GM03348 (cell line): ENCODE data around the gene HS2ST1.
"Not testable (repeated sequence)": the region's sequence is repeated elsewhere in the genome, so short reads cannot be mapped to it uniquely, and the experiment has no call there.

Source experiments
- DNase-seq: peaks from one replicate; pipeline ENCODE4 v3.0.0; 2012; ENCODE audit warnings: low spot score

The HS2ST1 gene

DNA sequence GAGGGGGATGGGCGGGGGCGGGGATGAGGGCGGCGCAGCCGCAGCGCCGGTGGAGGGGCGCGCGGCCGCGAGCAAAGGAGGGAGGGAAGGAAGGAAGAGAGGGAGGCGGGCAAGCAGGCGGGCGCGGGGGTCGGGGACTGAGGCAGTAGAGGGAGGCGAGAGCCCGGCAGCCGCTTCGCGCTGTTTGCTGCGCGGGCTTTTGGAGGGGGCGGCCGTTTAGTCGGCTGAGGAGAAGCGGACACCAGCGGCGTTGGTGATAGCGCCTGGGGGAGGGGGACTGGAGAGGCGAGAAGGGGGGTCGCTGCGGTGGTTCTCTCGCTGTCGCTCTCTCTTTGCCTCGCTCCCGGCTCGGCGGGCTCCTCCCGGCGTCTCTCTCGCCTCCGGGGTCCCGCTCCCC lies at the start of gene HS2ST1:
Gene HS2ST1 (plus strand): TSS at position 35 of the 397 bp plus-strand sequence.
- DNase-seq: no peak

DNA sequence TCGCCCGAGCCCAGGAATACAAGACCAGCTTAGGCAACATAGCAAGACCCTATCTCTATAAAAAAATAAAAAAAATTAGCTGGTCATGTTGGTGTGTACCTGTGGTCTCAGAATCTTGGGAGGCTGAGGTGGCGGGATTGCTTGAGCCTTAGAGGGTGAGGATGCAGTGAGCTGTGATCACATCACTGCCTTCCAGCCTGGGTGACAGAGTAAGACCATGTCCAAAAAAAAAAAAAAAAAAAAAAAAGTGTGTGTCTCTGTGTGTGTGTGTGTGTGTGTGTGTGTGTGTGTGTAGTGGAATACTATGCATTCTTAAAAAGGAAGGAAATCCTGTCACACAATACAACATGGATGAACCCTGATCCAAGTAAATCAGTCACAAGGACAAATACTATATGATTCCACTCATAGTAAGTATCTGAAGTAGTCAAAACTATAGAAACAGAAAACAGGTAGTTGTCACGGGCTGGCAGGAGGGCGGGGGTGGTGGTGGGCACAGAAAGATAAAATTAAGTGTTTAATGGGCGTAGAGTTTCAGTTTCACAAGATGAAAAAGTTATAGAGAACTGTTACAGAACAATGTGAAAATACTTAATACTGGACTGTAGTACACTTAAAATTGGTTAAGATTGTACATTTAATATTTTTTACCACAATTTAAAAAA lies 48.3 kb upstream of the HS2ST1 start:
- no peak for DNase-seq

DNA sequence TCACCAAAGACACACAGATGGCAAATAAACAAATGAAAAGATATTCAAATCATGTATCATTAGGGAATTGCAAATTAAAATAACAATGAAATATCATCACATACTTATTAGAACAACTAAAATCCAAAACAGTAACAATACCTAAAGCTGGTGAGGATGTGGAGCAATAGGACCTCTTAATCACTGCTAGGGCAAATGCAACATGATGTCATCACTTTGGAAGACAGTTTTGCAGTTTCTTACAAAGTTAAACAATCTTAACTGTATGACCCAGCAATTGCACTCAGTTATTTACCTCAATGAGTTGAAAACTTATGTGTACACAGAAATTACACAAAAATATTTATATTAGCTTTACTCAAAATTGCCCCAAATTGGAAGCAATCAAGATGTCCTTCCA lies 47.8 kb upstream of the HS2ST1 start:
- DNase-seq: peak; percentile 16

DNA sequence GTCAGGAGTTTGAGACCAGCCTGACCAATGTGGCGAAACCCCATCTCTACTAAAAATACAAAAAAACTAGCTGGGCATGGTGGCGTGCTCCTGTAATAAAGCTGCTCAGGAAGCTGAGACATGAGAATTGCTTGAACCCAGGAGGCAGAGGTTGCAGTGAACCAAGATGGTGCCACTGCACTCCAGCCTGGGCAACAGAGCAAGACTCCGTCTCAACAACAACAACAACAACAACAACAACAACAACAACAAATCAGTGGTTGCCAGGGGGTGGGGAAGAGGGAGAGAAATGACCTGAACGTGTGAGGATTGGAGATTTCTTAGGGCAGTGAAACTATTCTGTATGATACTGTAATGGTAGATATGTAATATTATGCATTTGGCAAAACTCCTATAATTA lies 47.2 kb upstream of the HS2ST1 start:
- not testable (repeated sequence) for DNase-seq

DNA sequence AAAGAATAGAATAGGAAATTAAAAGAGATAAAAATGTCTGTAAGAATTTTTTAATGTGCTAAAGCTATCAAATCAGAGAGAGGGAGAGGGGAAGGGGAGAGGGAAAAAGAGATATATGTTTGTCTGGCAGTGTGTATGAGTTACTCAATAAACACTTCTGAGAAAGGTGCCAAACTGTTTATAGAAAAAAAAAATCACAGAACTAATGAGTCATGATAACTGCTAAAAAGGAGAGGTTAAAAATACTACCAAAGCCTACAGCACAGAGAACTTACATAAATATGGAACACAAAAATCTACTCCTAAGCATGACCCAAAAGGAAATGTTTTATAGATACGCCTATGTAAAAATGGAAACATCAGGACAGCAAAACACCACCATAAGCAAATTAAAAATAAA lies 46.0 kb upstream of the HS2ST1 start:
- no peak for DNase-seq

DNA sequence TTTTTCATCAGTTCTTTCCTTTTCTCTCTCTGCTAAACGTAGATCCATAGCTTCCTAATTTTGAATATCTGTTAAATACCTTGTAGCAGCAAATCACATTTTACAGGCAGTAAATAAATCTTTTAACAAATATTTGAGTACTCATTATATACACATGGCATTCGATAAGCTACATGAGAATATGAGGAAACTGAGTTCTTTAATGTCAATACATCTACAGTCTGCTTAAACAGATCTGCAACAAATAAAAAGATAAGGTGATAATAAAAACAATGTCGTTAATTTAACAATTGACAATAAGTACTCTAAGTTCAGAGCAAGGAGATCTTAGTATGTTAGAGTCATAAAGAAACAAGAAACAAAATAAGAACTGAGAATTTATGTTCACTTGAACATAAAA lies 43.4 kb upstream of the HS2ST1 start:
- DNase-seq: no peak

DNA sequence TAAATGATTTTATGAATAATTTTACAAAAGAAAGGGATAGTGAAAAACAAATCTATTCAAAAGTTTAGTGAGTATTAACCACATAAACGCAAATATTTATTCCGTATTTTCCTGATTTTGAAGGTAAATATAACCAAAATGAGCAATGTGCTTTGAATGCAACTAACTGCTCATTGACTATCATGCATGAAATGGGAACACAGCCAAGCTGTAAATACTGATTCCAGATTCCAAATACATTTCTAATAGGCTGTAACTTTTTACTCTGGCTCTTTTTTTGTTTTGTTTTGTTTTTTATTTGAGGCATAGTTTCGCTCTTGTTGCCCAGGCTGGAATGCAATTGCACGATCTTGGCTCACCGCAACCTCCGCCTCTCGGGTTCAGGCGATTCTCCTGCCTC lies 42.3 kb upstream of the HS2ST1 start:
- no peak for DNase-seq

DNA sequence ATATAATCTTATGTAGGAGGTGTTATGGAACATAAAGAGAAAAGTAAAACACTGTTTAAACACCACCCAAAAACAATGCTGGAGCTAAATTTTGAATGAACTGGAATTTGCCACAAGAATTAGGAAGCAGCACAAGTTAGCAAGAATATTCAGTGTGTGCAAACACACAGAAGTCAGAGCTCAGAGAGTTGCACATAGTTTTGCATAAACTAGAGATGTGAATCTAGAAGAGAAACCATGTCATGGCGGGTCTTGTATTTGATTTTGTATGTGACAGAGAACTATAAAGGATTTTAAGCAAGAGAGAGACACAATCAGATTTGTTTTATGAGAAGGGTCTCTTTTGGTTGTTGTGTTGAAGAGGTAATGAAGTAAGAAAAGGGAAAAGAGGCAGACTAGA lies 38.7 kb upstream of the HS2ST1 start:
- no peak for DNase-seq

DNA sequence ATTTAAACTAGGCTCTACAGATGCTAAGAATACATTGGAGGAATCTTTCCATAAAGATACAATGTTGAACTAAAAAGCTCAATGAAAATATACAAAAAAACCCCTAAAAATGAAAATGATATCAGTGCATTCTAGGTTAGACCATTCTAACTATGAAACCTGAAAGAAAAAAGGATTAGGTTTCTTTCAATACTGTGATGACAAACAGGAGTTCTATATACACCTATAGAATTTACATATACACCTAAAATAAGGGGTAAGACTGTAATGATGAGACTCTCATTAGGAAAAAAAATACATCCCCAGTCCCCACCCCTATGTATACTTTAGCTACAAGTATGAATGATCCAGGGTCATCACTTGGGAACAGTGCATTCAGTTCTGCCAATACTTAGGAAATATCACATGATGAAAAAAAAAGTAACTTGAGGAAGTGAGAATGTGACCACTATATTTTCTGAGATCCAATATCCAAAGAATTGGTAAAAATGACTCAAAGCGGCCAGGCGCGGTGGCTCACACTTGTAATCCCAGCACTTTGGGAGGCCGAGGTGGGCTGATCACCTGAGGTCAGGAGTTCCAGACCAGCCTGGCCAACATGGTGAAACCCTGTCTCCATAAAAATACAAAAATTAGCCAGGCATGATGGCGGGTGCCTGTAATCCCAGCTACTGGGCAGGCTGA lies 26.8 kb upstream of the HS2ST1 start:
- no peak for DNase-seq

DNA sequence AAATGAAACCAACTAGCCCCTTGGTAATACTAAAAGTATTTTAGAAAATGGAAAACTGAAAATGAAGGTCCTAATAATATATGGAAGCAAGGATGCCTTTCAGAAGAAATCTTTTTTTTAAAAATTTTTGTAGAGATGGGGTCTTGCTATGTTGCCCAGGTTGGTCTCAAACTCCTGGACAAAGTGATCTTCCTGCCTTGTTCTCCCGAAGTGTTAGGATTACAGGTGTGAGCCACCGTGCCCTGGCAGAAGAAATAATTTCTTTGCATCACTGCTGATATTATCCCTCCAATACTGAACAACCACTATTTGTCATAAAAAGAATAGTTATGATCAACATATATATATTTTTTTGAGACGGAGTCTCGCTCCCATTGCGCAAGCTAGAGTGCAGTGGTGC lies 26.1 kb upstream of the HS2ST1 start:
- no peak for DNase-seq

DNA sequence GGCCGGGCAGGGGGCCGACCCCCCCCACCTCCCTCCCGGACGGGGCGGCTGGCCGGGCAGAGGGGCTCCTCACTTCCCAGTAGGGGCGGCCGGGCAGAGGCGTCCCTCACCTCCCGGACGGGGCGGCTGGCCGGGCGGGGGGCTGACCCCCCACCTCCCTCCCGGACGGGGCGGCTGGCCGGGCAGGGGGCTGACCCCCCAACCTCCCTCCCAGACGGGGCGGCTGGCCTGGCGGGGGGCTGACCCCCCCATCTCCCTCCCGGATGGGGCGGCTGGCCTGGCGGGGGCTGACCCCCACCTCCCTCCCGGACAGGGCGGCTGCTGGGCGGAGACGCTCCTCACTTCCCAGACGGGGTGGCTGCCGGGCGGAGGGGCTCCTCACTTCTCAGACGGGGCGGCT lies 15.0 kb upstream of the HS2ST1 start:
- not testable (repeated sequence) for DNase-seq

DNA sequence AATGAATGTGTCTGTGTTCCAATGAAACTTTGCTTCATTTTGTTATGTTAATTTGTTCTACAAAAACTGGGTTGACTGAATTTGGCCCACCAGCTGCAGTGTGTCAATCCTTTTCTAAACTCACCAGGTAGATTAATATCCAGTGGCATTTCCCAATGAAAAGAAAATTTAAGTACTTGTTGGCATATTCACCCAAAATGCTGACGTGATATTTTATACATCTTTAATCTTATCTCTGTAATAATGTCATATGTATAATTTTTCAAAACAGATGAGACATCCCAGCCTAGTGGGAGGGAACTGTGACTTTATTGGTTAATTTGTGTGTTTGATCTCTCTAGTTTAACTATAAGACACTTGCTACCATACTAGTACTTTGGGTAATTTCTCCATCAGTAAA lies 8.6 kb upstream of the HS2ST1 start:
- DNase-seq: no peak

DNA sequence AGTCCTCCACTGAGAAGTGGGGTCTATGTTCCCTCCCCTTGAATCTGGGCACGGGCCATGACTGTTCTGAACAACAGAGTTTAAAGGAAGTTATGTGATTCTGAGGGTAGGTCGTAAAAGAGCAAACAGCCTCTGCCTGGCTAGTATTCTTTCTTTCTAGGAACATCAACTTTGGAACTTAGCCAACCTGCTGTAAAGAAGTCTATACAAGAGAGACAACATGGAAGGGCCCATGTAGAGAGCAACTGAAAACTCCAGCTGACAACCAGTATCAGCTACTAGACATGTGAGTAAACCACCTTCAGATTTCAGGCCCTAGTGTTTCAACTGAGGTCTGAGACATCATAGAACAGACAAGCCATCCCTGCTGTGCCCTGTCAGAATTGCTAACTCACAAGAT lies 8.0 kb upstream of the HS2ST1 start:
- no peak for DNase-seq

DNA sequence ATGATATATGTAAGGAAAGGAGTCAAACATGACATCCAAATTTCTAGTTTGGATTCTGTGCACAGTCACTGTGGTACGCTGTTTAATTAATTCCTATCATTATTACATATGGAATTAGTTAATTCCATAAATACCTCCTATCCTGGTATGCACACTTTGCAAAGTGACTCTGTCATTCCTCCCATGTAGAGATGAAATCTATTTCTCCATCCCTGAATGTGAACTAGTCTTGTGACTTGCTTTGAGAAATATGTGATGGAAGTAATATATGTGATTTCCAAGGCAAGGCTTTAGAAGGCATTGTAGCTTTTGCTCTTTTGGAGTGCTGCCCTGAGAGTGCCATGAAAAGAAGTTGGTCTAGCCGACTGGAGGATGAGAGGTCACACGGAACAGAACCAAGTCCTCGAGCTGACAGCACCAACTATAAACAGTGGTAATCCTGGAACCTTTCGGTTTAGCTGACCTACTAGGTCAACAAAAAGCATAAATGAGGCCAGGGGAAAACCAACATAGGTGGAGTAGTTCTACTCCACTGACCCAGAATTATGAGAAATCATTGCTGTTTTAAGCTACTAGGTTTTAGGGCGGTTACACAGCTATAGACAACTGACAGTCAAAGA lies 2.0 kb upstream of the HS2ST1 start:
- DNase-seq: peak; percentile 15

DNA sequence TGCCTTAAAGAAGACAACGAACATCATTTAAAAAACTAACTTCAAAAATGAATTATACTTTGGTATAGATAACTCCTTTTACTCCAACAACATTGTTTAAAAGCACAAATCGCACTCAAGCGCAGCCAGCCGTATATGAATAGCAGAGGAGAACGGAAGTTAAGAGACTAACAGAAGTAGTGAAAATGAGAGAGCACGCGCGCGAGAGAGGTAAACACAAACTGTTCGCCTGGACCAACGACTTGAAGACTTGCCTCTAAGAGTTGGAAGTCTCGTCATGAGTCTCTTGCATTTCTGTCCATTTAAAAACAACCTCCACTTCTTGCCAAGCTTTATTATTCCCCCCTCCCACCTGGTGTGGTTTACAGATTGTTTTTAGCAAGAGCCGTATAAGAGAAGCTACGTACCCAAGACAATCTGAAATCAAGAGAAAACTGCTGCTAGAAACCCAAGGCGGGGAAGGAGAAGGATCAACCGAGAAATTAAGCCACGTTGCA lies 988 bp upstream of the HS2ST1 start:
- peak; percentile 27 for DNase-seq

DNA sequence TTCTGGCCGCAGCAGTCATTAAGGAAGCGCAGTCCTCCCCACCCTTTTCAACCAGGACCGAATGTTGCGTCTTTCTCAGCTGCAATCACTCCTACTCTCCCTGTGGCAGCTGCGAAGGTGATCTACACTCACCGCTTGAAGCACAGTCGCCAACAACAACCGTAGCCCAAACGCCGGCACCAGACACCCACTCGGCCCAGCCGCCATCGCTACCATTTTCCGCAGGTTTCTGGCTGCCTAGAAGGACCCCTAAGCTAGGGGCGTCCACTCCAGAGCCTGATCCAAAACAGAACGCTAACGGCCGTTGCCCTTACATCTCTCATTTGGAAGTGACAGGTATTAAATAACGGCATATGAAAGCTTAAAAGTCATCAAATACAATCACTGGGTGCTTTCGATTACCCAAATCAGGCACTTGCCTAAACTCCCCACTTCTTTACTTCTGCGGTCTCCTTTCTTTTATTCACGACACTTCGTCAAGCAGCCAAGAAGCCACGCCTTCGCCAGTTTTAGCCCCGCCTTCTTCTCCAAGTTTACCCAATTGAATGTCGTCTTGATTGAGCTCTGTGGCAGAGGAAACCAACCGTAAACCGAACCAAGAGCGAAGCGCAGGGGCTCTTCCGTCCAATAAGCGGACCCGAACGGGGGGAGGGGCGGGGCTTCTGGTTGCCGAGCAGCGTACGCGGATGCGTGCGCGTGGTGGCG lies 387 bp upstream of the HS2ST1 start, which contains the start of gene SELENOF:
Gene SELENOF (minus strand): TSS at position 231 of the 705 bp plus-strand sequence. CDS start 15 bp downstream, at position 216.
- DNase-seq: peak; percentile 98

DNA sequence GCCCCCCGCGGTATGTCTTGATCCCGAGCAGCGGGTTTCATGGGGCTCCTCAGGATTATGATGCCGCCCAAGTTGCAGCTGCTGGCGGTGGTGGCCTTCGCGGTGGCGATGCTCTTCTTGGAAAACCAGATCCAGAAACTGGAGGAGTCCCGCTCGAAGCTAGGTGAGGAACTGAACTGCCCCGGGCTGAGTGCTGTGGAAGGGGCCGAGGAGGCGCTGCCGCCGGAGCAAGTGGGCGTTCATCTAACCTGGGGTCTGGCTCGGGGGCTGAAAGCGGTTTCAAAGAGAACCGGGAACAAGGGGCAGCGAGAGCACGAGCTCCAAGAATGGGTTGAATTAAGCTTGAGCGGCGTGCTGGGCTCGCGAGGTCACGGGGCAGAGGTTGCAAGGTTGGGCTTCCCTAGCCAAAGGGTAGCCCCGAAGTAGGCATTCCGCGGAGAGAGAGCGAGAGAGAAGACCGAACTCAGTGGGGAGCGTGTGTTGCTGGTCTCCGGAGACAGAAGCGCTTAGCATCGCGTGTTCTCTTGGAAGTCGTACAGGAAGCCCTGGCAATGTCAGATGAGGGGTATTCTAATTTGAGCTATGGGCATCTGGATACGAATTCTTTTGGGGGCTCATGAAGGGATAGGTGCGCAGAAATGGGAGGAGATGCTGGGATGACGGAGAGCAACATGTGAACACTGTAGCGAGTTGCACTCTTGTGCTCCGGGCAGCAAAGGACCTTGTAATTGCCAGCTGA lies 732 bp downstream of the HS2ST1 start:
- DNase-seq: peak; percentile 55

DNA sequence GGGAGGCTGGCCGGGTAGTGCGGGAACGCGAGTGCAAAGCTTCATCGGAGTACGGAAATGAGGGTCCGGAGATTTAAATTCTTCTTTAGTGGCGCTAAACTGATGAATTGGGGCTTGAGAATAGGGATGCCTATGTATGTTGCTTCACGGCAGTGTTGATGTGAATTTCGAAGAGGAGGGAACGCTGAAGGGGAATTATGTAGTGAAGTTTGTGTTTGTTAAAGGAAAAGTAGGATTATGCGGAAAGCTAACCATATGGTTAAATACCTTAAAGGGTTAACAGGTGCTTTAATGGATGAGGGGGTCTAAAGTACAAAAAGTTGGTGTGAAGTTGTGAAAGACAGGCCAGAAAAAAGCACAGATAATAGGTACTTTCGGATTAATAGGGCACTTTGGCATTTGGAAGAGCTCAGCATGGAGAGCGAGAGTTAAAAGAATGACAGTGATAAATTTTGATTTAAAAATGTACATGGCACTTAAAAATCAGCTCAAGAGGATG lies 1.4 kb downstream of the HS2ST1 start:
- no peak for DNase-seq

DNA sequence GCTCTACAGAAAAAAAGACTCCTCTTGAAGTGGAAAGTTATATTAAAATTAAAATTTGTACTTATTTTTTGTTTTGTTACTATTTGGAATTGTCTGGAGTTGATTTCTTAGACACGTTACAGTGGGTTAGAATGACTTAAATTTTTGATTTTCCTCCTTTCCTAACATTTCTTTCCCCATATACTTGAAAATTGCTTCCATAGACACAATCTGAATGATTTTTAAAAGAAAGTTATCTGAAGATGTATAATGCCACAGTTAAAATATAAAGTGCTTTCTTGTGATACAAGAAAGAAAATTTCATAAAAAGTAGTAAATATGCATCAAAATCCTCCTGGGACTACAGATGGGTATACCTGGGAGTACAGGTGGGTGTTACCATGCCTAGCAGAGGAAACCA lies 2.3 kb downstream of the HS2ST1 start:
- DNase-seq: no peak

DNA sequence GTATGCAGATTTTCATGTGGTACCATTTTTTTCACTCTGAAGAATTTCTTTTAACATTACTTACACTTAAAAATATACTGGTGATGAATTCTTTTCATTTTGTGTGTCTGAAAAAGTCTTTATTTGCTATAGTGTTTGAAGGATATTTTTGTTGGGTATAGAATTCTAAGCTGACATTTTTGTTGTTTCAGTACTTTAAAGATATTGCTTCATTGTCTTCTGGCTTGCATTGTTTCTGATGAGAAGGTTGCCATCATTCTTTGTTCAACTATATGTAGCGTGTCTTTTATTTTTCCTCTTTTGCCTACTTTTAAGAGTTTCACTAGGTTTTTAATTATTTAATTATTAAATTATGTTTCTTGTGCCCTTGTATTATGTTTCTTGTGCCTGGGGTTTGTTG lies 8.0 kb downstream of the HS2ST1 start:
- DNase-seq: no peak

DNA sequence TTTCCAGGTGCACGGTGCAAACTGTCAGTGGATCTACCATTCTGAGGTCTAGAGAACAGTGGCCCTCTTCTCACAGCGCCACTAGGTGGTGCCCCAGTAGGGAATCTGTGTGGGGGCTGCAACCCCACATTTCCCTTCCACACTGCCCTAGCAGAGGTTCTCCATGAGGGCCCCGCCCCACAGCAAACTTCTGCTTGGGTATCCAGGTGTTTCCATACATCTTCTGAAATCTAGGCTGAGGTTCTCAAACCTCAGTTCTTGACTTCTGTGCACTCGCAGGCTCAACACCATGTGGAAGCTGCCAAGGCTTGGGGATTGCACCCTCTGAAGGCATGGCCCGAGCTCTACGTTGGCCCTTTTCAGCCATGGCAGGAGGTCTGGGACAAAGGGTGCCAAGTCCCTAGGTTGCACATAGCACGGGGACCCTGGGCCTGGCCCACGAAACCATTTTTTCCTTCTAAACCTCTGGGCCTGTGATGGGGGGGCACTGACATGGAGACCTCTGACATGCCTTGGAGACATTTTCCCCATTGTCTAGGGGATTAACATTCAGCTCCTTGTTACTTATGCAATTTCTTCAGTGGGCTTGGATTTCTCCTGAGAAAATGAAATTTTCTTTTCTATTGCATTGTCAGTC lies 10.0 kb downstream of the HS2ST1 start:
- DNase-seq: no peak
